NAMALWA (cell line): Measurements from ENCODE around the gene SGPL1.
A peak's percentile ranks its signal among the peaks of the same experiment; 100 is the strongest.

Experiments used
- DNase-seq: peaks from one replicate; pipeline ENCODE4 v3.0.0-alpha.2; 2015; ENCODE audit warnings: low spot score

The SGPL1 gene

DNA sequence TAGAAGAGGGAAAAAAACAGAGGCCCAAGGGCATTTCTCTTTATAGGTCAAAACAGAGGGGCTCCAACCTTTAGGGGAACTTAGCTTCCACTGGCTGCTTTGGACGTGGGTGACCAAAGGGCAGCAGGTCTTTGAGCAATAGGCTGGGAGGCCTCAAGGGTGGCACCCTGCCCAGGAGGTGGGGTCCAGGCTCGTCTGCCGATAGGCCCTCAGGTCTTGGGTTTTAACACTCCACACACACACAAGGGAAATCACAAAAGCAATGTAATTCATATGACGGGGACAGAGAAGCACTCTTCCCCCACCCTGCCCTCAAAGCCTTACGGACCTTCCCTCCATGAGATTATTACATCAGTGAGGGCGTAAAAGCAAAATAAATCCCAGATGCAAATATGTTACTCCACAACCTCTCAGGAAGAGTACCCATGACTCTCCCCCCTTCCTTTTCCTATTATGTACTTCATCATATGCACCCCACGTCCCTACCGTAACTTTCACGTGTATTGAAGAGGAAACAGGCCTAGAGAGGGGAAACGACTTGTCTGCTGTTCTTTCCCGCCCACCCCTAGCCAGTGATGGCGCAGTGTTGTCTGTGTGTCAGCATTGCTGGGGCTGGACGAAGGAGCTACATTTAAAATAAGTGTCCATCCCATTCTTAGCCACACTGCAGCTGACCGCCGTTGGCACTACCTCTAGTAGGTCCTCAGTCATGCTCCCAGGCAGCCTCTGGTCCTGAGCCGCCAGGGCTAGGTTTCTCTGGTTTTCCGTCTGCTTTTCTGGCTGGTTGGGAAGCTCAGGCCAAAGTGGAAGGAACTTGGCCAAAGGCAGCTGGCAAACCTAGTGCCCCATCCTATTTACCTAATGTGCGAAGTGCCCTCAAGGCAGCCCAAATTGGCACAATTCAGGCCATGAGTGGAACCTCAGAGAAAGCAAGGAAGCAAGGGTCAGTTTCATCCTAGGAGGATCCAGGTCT is 70.5 kb downstream of the SGPL1 start:
- DNase-seq, result no peak

DNA sequence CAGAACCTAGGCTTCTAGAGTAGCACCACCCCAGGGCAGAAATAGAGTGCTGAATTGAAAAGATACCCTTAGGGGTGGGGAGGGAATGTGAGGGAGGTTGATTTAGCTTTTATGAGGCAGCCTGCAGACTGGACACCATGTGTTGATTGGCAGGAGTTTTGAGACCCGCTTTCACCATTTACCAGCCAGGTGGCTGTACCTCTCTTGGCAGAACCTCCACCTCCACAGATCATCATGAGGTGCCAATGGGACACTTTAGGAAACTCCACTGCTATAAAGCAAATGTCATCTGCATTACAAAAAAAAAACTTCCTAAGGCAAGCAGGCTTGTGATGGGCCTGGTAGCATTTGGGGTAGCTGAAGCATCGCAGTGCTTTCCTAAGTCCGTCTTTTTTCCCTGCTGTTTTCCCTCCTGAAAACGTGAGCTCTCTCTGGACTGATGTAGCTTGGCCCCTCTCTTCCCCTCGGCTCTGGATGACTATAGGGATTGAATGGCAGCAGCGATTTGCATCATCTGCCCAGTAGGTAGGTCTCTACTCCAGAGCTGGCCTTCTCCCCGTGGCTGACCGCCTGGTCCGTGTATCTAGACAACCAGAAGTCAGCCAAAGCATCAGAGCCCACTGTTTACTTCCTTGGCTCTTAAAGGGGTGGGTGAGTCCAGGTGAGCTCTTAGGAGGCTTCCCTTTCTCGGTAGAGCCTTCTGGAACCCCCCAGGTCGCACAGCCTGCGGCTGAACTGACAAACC is 71.3 kb downstream of the SGPL1 start:
- DNase-seq, result no peak

DNA sequence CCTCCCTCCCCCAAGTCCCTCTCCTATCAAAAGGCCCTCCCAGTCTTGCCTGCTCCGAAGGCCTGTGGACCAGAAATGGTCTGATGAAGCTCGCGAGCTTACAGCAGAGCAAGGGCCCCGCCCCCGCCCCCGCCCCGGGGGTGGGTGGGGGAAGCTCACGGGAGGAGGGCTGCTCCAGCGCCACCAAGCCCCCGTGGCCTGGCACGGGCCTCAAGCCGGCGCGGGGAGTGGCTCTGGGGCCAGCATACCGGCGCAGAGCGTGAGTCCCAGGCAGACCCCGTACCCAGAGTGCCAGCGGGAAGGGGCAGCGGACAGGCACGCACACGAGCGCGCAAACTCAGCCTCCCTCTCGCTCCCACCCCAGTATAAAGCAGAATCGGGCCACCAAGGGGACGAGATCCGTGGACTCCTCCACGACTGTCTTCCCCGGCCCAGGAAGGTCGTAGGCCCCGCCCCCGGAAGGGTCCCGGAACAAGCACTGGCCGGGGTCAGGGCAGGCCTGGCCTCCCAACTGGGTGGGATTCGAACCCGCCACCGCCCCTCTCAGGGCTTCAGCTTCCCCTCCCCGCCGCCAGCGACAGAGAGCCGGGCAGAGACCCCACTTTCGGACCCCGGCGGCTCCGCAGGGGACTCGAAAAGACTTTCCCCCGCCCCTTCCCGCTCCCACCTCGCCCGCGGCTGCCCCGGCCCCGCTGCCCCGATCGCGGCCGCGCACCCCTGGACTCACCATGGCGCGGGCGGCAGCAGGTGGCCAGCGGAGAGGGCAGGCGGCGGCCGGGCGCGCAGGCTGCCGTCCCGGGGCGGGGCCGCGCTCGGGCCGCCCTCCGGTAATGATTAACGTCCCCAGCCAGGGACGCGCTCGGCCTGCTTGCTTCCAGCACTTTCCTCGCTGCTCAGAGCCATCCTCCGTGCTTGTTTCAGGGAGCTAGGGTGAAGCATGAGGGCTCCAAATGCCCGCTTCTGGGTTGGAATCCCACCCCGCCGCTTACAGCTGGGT is 72.4 kb downstream of the SGPL1 start, which contains the start of gene PCBD1:
PCBD1 (minus strand) TSS at position 762 of the 997 bp plus-strand sequence; CDS start at position 730, 32 bp downstream.
- DNase-seq, result peak; percentile 4

DNA sequence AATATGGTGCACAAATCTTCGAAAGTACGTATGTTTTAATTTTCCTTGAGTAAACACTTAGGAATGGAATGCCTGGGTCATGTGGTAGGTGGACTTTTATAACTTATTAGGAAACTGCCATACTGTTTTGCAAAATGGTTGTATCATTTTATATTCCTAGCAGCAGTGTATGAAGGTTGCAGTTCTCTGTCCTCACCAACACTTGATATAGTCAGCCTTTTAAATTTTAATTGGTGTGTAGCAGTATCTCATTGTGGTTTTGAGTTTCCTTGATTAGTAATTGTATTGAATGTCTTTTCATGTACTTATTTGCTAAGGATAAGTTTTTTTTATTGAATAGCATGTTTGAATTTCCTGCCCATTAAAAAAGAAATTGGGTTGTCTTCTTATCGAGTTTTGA is 73.5 kb downstream of the SGPL1 start:
- no peak for DNase-seq

DNA sequence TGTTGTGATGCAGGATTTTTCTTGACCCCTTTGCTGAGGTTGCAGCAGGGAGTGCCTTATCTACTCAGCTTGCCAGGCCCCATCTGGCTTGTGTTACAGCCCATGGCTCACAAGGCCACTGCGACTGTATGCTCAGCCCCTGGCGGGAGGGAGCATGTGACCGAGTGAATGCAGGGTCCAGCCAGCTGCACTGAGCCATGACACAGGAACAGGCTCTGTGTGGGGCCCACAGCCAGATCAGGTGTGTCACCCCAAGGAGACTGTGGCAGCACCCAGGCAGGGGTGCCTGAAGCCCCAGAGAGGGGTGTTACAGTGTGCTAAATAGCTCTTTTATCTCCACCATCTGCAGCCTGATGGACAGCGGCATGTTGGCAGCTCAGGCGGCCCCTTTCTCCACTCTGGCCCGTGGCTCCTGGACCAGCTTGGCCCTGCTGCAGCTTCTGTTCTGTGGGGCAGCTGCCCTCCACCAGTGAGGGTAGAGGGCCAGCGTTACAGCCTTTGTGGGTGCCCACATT is 75.2 kb downstream of the SGPL1 start:
- no peak for DNase-seq

DNA sequence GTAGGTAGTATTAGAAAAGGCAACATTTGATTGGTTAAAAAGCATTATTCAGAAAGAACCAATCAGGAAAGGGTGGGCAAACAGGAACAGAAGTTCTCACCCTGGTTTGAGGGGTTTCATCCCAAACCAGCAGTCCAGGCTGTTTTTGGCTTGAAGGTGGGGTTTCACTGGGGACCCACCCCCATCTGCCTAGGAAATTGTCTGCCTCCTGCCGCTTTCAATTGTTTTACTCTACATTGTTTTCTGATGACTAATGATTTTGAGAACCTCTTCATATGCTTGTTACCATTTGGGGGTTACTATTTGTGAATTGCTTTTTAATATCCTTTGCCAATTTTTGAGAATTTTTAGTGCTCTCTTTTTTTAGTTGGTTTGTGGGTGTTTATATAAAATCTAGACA is 75.9 kb downstream of the SGPL1 start:
- DNase-seq, result no peak

DNA sequence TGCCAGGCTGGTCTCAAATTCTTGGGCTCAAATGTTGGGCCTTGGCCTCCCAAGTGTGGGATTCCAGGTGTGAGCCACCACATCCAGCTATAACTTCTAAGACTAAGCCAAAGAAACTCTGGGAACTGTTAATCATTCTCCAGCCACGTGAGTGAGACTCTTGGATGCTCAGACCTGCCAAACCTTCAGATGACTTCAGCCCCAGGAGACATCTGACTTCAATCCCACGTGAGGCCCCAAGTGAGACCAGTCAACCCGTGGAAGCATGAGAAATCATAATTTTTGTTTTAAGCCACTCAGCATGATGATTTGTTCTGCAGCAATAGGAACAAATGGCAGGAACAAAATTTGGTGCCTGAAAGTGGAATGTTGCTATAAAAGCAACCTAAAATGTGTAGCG is 76.9 kb downstream of the SGPL1 start:
- DNase-seq, result no peak

DNA sequence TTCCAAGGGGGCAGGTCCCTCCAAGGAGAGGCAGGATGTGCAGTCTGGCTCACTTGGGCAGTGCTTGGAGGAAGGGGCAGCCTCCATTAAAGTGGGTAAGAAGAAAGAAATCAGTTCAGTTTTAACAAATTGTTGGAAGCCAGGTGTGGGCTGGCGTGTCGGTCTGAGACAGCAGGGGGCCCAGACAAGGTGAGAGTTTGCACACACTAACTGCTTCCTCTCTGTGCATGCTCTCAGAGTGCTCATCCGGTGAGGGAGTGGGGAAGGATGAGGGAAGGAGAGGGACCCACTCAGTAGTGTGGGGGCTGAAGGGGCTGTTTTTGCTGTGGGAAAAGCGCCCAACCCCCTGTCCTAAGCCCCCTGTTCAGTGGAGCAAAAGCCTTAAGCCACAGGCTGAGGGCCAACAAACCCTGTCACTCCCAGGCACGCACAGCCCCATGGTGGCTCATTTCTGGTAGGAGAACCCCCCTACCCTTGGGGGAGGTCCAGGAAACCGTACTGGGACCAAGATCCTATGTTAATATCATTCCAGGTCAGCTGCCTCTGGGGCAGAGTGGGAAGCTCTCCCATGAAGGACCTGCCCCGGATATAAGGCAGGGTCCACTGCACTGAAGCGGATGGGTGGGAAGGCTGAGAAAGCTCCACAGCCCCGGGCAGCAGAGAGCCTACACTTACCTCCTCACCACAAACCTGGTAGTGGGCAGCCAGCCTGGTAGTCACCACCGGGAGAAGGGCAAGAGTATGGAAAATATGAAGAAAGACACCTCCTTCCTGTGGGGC is 77.7 kb downstream of the SGPL1 start:
- DNase-seq, result no peak

DNA sequence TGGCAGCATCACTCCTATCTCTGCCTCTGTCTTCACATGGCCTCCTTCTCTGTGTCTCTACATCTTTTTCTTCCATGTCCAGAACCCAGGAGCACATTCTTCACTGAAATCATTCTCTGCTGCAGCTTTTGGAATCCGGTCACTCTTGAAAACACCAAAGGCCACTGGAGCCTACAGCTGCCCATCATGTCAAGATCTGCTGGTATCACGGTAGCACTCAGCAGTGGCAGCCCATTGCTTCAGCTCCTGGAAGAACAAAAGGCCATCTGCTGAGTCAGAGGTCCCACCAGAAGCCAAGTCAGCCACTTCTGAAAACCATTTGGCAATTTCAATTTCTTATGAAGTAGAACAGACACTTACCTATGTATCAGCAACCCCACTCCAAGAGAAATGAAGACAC is 78.7 kb downstream of the SGPL1 start:
- no peak for DNase-seq

DNA sequence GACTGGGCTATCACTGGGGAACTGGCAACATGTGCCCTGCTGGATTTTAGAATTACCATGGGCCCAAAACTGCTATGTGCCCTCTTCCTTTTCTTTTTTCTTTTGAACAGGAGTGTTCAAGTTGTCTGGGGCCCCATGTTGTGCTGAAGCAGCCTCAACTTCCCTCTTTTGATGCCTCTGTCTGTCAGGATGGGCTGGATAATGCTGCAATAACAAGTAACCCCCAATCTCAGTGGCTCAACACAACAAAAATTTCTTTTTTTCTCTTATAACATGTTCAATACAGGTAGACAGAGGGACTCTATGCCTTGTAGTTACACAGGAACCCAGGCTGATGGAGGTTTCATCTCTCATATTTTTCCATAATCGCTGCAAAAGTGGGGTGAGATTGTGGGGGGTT is 80.8 kb downstream of the SGPL1 start:
- no peak for DNase-seq

DNA sequence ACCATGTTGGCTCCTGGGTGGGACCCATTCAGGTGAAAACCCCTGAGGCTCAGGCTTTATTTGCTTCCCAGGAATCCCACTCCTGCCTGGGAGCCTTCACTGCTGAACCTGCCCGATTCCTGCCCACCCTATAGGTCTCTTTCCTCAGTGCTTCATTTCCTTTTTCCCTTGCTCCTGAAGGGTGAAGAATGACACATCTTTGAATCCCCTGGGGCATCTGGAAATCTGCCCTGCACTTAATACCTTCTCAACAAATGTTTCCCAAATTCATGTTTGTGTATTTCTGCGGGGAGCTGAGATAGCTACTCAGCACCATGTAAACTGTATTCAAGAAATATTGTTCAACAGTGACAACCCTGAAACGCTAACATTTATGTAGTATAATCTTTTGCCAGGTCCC is 82.9 kb downstream of the SGPL1 start:
- no peak for DNase-seq

DNA sequence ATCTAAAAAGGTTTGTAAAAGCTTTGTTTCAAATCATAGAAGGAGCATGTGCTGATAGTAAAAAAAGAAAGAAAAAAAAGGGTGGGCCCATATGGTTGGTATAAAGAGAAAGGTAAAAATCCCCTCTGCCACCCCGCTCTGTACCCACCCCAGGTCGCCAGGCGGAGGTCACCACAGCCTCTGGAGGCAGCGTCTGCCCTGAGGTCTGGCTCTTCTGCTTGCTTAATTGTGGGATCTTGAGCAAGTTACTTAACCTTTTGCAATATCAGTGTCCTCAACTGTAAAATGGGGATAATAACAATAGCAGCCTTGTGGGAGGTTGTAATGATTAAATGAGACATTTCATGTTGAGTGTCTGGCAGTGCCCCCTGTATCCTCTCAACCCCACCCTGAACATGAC is 83.3 kb downstream of the SGPL1 start:
- DNase-seq, result no peak

DNA sequence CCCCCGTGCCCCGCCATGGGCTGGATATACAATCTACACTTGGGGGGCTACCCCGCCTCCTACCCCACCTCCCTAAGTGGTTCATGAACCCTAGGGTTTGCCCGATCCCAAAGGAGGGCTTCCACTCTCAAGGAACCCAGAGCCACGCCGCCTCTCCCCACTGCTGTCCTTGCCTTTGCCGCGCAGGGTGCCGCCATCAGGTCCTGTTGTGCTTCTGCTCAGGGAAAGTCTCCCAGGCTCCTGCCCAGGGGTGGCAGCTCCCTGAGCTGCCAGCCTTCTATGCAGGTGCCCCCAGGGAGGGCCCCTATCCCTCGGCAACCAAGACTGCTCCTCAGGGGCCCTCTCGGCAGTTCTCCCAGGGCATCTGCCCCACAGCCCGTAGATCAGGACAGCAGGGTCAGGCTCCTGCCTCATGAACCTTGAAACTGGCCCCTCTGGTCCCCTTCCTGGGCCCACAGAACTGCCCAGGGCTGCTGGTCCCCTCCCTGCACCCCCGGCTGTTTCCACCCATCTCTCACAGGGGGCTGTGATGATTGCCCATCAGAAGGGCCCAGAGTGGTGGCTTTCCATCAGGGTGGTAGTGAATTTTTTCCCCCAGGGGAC is 85.6 kb downstream of the SGPL1 start:
- DNase-seq, result no peak

DNA sequence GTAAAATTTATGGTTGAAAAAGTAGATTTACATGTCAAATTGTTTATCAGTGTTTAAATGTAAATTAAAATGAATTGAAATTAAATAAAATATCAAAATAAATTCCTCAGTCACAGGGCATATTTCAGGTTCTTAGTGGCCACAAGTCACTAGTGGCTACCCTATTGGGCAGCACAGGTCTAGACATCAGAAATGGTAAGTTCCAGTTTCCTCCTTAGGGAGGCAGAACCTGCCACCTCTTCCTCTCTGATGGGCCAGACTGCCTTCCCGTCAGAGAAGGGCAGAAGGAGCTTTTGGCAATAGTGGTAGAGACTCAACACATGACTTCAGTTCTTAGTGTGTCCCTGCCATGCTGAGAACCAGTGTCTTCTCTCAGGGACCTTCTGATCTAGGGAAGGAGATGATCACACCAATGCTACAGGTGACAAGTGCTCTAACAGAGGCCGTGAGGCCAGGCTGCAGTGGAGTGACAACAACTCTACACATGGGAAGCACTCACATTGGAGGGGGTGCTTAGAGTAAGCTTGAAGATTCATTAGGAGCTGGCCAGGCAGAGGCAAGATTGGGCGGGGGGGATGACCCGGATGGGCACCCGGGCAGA is 87.0 kb downstream of the SGPL1 start:
- no peak for DNase-seq

DNA sequence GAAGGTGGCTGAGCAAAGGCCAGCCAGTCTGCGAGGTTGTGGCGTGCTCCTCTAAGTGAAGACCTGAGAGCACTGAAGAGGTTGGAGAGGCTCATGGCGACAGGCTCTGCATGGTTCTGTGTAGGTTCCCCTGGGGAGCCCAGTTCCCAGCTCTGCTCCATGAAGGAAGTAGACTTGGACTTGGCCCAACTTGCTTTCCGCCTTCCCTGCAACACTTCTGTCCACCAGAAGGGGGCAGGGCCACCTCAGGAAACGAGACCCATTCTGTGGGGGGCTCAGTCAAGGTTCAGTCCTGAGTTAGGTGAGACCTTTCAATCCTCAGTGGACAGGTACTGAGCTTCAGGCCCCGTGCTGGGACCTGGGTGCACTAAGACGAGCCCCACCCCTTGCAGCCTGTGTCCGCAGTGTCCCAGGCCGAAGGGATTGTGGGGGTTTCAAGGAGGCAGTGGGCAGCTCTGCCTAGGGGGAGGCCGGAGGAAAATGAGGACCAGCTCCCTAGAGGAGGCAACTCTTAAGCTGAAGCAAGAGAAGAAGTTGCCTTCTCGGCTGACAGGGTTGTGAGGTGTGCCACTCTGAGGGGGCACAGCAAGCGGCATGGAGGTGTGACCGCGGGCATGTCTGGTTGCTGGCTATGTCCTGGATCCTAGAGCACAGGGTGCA is 87.6 kb downstream of the SGPL1 start:
- DNase-seq, result peak; percentile 36

DNA sequence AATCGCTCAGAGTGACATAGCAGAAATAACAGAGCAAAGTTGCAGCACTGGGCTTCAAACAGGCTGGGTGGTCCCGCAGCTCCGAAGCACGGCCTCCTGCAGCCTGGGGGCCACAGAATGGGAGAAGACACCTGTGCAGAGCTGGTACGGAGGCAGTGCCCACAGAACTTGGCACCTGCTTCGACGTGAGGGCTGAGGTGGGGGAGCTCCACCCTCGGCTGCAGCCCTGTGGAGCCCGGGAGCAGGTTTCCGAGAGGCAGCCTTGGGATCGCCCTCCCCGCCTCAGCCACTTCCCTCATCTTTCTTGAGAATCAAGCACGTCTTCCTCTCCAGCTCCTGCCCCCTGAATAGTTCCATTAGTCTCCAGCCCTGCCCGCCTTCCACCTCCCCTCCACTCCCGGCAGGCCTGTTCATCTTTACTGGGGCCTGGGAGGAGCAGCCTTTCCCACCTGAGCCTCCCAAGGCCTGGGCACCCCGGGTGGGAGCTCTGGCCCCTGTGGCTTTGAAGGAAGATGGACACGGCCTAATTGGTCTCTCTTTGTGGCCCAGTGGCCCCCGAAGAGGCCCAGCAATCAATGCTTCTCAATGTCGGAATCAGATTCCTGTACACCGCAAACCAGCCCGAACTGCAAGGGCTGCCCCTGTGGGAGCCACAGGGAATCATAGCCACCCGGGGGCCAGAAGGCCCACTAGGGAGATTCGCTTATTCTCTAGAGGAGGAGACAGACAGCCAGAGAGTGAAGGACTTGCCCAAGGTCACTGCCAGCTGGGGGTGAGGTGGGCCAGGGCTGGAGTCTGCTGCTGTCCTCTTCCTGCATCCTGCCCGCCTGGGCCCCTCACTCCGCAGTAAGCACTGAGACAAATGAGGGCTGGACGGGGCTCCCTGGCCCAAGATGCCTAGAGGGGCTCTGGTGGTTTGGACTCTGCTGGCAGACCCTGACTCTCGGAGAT is 89.6 kb downstream of the SGPL1 start:
- DNase-seq, result no peak

DNA sequence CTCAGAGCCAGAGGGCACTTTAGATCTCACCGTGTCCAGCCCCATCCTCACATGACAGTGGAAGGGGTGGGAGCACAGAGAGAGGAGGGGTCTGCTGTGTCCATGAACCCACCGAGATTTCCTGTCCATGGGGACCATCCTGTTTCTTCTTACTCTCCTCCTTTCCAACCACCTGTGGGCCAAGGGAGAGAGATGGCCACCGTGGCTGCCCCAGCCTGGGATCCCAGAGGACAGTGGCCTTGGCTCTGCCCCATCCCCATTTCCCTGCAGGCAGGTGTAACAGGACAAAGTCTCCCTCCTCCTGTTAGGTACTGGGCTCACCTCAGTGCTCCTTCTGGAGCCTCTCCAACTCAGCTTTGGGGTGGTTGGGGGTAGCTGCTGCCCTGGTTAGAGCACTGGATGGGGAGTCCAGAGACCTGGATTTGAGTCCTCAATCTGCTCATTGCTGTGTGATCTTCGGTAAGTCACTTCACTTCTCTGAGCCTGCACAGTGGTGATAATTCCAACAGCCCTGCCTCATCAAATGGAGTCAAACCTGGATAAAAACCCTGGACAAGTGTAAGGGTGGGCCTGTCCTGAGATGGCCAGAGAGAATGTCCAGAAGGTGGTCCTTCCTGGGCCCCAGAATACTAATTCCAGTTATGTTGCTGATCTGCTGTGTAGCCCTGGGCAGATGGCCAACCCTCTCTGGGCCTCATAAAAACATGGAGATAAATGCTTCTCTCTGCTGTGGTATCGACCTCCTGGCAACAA is 90.5 kb downstream of the SGPL1 start:
- DNase-seq, result no peak
